ENCODE data around the gene PCNT. TPM values are rescaled to one million over a fixed set of nuclear protein-coding genes. Genes with fewer than 3 reads are reported as not detected.
"Not testable (repeated sequence)": the region's sequence is repeated elsewhere in the genome, so short reads cannot be mapped to it uniquely, and the experiment has no call there.

PCNT gene
- total and polyA plus RNA-seq, 10 of the 15 experiments (the other 5 are each of a cell fraction or from before 2014, with no cell fraction given): 2.9 to 39.6 (median 20.5) TPM

GRCh38 chr21:46372014-46372485, 48.1 kb downstream of the PCNT start (continued):
- TF ChIP-seq BACH1 (IDR thresholded peaks at IDR 0.05; ENCODE audit: borderline replicate concordance) (no peak), POLR2A (IDR thresholded peaks at IDR 0.05; ENCODE audit: low read depth, low read length) (peak; percentile 61), ATF3 (IDR thresholded peaks at IDR 0.05; ENCODE audit: borderline replicate concordance, extremely low read depth, low read depth, low read length) (no peak), FOXK2 (IDR thresholded peaks at IDR 0.05) (no peak), RAD21 (IDR thresholded peaks at IDR 0.05; ENCODE audit: insufficient read depth, low read depth, low read length) (no peak), ZBTB33 (IDR thresholded peaks at IDR 0.05) (no peak), MYC (IDR thresholded peaks at IDR 0.05; ENCODE audit: insufficient read depth, insufficient read length, insufficient replicate concordance, low read length, severe bottlenecking) (peak; percentile 62), MEF2A (IDR thresholded peaks at IDR 0.05; ENCODE audit: insufficient read depth, low read depth, low read length) (no peak), ATF2 (IDR thresholded peaks at IDR 0.05; ENCODE audit: low read length) (no peak), IRF4 (IDR thresholded peaks at IDR 0.05; ENCODE audit: low read depth, low read length) (no peak)

- FAIRE-seq; H4K20me1 ChIP-seq (ENCODE audit: control insufficient read depth, insufficient read depth); H3K4me2 ChIP-seq (ENCODE audit: control insufficient read depth, insufficient read depth); H3K9ac ChIP-seq (ENCODE audit: control insufficient read depth, insufficient read depth, low read length); SMC1A ChIA-PET (ENCODE audit: uncharacterized antibody, unreplicated experiment); BruUV-seq (replicated peaks); in situ Hi-C loops (cut with MboI); H3K4me3 ChIP-seq; RAD21 ChIA-PET (ENCODE audit: unreplicated experiment); H3K27ac ChIP-seq (ENCODE audit: control insufficient read depth, insufficient read depth); H3K9me3 ChIP-seq (replicated peaks; ENCODE audit: control insufficient read depth, insufficient read depth, low read length); ATAC-seq; DNase-seq (ENCODE audit: low read depth, low spot score); CTCF ChIA-PET; intact Hi-C loops (cut with micrococcal nuclease; ENCODE audit: unreplicated experiment); POLR2A ChIA-PET; H3K27me3 ChIP-seq (replicated peaks in 1 of 2; ENCODE audit: control insufficient read depth in 2 of 2, insufficient read depth in 2 of 2, low read length in 1 of 2); H2AFZ ChIP-seq (ENCODE audit: control insufficient read depth, low read depth, low read length): not testable (repeated sequence)
- WGBS (ENCODE audit: insufficient coverage, insufficient replicate concordance, low lambda C conversion rate, missing lambda C conversion rate): 98% methylated on average over 10 of the region's 10 CpGs
- Histone ChIP-seq H3K4me1 (ENCODE audit: control insufficient read depth, insufficient read depth, low read length) (peaks cover 26% of the 10 kb centered on the region), H3K36me3 (ENCODE audit: control insufficient read depth in 2 of 2, insufficient read depth in 2 of 2, low read length in 1 of 2) (peaks cover 2 to 16% of the 10 kb centered on the region in 2 experiments; a peak in 3 of 4 replicates), H3K79me2 (ENCODE audit: control insufficient read depth, insufficient read depth, low read length) (peaks cover 25% of the 10 kb centered on the region)
Observed at GRCh38 chr21:46372947-46373346, 49.0 kb downstream of the PCNT start.
